HG03439 (cell line): ENCODE data around the gene OR12D1.

Source experiments
- ATAC-seq: cut with Tn5 transposase; IDR thresholded peaks from one replicate; pipeline ENCODE4 v1.9.1; 2021; ENCODE audit warnings: mild to moderate bottlenecking, moderate library complexity; ENCODE audit not compliant: unreplicated experiment

Gene OR12D1

DNA sequence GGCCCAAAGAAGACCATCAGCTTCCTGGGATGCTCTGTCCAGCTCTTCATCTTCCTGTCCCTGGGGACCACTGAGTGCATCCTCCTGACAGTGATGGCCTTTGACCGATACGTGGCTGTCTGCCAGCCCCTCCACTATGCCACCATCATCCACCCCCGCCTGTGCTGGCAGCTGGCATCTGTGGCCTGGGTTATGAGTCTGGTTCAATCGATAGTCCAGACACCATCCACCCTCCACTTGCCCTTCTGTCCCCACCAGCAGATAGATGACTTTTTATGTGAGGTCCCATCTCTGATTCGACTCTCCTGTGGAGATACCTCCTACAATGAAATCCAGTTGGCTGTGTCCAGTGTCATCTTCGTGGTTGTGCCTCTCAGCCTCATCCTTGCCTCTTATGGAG, 47.3 kb downstream of the OR12D1 start:
- no peak for ATAC-seq

DNA sequence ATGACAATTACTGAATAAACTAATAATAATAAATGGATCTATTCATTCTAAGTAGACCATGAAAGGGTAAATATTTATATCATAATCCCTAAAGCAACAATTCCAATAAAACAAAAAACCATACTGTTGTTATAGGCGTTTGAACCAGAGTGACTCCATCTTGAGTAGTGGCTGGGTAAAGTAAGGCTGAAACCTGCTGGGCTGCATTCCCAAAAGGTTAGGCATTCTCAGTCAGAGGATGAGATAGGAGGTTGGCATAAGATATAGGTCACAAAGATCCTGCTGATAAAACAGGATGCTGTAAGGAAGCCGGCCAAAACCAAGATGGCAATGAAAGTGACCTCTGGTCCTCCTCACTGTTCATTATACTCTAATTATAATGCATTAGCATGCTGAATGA, 50.6 kb downstream of the OR12D1 start:
- no peak for ATAC-seq

DNA sequence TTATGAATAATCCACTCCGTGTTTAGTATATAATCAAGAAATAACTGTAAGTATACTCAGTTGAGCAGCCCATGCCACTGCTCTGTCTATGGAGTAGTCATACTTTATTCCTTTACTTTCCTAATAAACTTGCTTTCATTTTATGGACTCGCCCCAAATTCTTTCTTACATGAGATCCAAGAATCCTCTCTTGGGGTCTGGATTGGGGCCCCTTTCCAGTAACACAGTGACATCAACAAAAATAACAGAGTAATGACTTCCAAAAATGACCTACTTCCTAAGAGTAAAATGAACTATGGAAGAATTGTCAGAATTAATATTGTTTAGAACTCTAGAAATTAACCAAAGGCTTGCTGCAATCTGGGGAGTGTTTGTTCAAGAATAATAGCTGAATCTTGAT, 51.1 kb downstream of the OR12D1 start:
- ATAC-seq = no peak

DNA sequence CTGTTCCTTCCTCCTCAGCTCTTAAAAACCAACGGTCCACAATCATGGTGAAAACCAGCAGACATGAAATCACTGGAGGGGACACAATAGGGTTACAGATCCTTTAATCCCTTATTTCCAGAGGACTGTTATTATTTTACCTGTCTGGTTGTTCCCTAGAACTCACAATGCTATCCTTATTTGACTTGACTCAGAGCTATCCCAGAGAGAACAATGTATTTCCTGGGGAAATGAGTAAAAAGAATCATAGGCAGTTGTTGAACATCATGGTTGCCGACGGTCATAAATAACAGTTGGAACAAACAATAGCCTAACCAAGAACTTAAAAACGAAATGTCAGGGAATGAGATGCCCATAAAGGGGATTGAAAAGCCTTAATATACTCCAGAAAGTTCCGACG, 51.5 kb downstream of the OR12D1 start:
- ATAC-seq = no peak
